DOHH2 (cell line): Measurements from ENCODE around the gene GNA14.
"Not testable (repeated sequence)": the region's sequence is repeated elsewhere in the genome, so short reads cannot be mapped to it uniquely, and the experiment has no call there.

Experiments used
- CTCF ChIP-seq: fragments of 200-600 bp; sonication (generic); IDR thresholded peaks from one replicate; pipeline ENCODE4 v1.5.1; 2014; ENCODE audit warnings: antibody characterized with exemption, mild to moderate bottlenecking, low read depth, low read length; ENCODE audit not compliant: poor library complexity, severe bottlenecking
- EZH2phosphoT487 ChIP-seq: fragments of 200-600 bp; sonication (generic); IDR thresholded peaks from 2 replicates; pipeline ENCODE4 v1.6.1; 2017; ENCODE audit warnings: borderline replicate concordance, mild to moderate bottlenecking, antibody characterized with exemption, low read length, moderate library complexity, mixed read lengths

DNA sequence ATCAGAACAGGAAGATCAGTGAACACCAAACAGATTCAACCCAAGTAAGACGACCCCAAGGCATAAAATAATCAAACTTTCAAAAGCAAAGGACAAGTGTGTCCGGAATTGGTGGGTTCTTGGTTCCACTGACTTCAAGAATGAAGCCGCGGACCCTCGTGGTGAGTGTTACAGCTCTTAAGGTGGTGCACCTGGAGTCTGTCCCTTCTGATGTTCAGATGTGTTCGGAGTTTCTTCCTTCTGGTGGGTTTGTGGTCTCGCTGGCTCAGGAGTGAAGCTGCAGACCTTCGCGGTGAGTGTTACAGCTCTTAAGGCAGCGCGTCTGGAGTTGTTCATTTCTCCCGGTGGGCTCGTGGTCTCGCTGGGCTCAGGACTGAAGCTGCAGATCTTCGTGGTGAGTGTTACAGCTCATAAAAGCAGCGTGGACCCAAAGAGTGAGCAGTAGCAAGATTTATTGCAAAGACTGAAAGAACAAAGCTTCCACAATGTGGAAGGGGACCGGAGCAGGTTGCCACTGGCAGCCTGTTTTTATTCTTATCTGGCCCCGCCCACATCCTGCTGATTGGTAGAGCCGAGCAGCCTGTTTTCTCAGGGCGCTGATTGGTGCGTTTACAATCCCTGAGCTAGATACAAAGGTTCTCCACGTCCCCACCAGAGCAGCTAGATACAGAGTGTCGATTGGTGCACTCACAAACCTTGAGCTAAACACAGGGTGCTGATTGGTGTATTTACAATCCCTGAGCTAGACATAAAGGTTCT is 158.5 kb downstream of the GNA14 start:
- not testable (repeated sequence) for TF ChIP-seq CTCF, EZH2phosphoT487
